Transverse colon (tissue), 1 donor: ENCODE results near the gene RASSF10.

Experiments
- EP300 ChIP-seq: sonication (generic); formaldehyde crosslinking; IDR thresholded peaks from one replicate; pipeline ENCODE4 v1.6.1; 2017; ENCODE audit warnings: antibody characterized with exemption, low read depth
- POLR2A ChIP-seq: fragments of 450-650 bp; IDR thresholded peaks from one replicate; pipeline ENCODE4 v1.6.1; 2016; ENCODE audit warnings: antibody characterized with exemption, mild to moderate bottlenecking, moderate library complexity

DNA sequence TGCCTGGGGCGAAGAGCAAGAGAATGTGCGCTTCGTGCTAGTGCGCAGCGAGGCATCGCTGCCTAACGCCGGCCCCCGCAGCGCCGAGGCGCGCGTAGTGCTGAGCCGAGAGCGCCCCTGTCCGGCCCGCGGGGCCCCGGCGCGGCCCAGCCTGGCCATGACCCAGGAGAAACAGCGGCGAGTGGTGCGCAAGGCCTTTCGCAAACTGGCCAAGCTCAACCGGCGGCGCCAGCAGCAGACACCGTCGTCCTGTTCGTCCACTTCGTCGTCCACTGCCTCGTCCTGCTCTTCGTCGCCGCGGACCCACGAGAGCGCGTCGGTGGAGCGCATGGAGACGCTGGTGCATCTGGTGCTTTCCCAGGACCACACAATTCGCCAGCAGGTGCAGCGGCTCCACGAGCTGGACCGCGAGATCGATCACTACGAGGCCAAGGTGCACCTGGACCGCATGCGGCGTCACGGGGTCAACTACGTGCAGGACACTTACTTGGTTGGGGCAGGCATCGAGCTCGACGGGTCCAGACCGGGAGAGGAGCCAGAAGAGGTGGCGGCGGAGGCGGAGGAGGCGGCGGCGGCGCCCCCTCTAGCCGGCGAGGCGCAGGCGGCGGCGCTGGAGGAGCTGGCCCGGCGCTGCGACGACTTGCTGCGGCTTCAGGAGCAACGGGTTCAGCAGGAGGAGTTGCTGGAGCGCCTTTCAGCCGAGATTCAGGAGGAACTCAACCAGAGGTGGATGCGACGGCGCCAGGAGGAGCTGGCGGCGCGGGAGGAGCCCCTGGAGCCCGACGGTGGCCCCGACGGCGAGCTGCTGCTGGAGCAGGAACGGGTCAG lies 1.0 kb downstream of the RASSF10 start:
- TF ChIP-seq POLR2A: no peak
- no peak for TF ChIP-seq EP300
